A673 (cell line): ENCODE results near the gene DNAH1.

Experiments
- EZH2 ChIP-seq: fragments of 200-600 bp; sonication (generic); IDR thresholded peaks from 2 replicates; pipeline ENCODE4 v1.6.1; 2017; ENCODE audit warnings: borderline replicate concordance, low read depth, mild to moderate bottlenecking, mixed read lengths, antibody characterized with exemption, low read length; ENCODE audit not compliant: poor library complexity, severe bottlenecking
- TF ChIP-seq, protein P1 (sequence below): fragments of 300-800, 200-600 bp; sonication (generic); conservative IDR thresholded peaks from 2 replicates; pipeline ENCODE4 v1.5.1; 2017; ENCODE audit warnings: low read depth, mild to moderate bottlenecking, antibody characterized with exemption, low read length, moderate library complexity, mixed read lengths

DNA sequence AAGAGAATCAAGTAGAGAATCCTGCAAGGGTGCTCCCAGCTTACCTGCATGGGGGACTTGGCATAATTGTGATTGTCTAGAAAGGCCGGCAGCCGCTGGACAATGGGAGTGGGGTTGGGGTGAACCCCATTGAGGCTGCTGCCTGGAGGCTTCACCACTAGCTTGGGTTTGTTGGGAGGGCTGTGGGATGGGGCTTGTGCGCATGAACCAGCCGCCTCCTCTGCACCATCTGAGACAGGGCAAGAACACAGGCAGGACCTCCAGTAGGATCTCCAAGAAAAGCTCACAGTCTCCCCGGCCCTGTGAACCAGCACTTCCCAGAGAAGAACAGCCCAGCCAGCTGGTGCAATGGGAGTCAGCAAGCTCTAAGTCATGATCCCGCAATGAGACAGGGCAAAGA lies 88.9 kb downstream of the DNAH1 start:
- TF ChIP-seq, protein P1, sequence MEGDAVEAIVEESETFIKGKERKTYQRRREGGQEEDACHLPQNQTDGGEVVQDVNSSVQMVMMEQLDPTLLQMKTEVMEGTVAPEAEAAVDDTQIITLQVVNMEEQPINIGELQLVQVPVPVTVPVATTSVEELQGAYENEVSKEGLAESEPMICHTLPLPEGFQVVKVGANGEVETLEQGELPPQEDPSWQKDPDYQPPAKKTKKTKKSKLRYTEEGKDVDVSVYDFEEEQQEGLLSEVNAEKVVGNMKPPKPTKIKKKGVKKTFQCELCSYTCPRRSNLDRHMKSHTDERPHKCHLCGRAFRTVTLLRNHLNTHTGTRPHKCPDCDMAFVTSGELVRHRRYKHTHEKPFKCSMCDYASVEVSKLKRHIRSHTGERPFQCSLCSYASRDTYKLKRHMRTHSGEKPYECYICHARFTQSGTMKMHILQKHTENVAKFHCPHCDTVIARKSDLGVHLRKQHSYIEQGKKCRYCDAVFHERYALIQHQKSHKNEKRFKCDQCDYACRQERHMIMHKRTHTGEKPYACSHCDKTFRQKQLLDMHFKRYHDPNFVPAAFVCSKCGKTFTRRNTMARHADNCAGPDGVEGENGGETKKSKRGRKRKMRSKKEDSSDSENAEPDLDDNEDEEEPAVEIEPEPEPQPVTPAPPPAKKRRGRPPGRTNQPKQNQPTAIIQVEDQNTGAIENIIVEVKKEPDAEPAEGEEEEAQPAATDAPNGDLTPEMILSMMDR: no peak
- TF ChIP-seq EZH2: no peak
